IMR-90 (cell line): ENCODE data around the gene IFITM10. TPM values are rescaled to one million over a fixed set of nuclear protein-coding genes. Genes with fewer than 3 reads are reported as not detected.

ENCODE experiments used
- ATAC-seq: fragments of 200-7000 bp; cut with Tn5 transposase; 2 replicates; pipeline ENCODE4 v1.9.1; 2020; ENCODE audit warnings: low read depth, mild to moderate bottlenecking, moderate library complexity
- BruUV-seq: library from RNA; stranded (reverse); fragments of 400-500 nt; replicated peaks from 2 replicates; lab custom pipeline; 2021; lab: Mats Ljungman, UMichigan
- CTCF ChIA-PET: fragments of 300-600 bp; formaldehyde crosslinking; extraction: SDS; loops from one replicate; lab custom pipeline; 2021; ENCODE audit warnings: antibody characterized with exemption; lab: Yijun Ruan, JAX
- POLR2A ChIA-PET: fragments of 300-600 bp; sonication (Branson Sonifier 250); formaldehyde crosslinking; loops from one replicate; lab custom pipeline; 2022; ENCODE audit warnings: antibody characterized with exemption; ENCODE audit not compliant: unreplicated experiment; lab: Charles Lee
- DNase-seq: peaks from one replicate; pipeline ENCODE4 v3.0.0; 2013
- H2AFZ ChIP-seq: replicated peaks from 2 replicates; pipeline ENCODE3; 2013; ENCODE audit warnings: low read length, mild to moderate bottlenecking; ENCODE audit not compliant: poor library complexity
- H2AK5ac ChIP-seq: 2 replicates; pipeline ENCODE4 v1.6.1; 2013; ENCODE audit warnings: low read depth, low read length, inconsistent platforms
- H2AK9ac ChIP-seq: replicated peaks from 2 replicates; pipeline ENCODE3; 2013; ENCODE audit warnings: mild to moderate bottlenecking, low read depth, low read length, moderate library complexity; ENCODE audit not compliant: poor library complexity
- H2BK120ac ChIP-seq: 2 replicates; pipeline ENCODE4 v1.6.1; 2013; ENCODE audit warnings: low read depth, low read length, inconsistent platforms
- H2BK15ac ChIP-seq: 3 replicates; pipeline ENCODE4 v1.6.1; 2013; ENCODE audit warnings: low read depth, low read length, inconsistent platforms
- H2BK20ac ChIP-seq: 2 replicates; pipeline ENCODE4 v1.6.1; 2013; ENCODE audit warnings: low read depth, mild to moderate bottlenecking, inconsistent platforms, low read length, moderate library complexity
- H2BK5ac ChIP-seq: 2 replicates; pipeline ENCODE4 v1.6.1; 2013; ENCODE audit warnings: mild to moderate bottlenecking, low read depth, low read length, inconsistent platforms; ENCODE audit not compliant: poor library complexity, severe bottlenecking
- H3K14ac ChIP-seq: replicated peaks from 2 replicates; pipeline ENCODE4 v1.6.1; 2013; ENCODE audit warnings: low read depth, low read length, inconsistent platforms
- H3K18ac ChIP-seq: 2 replicates; pipeline ENCODE4 v1.6.1; 2013; ENCODE audit warnings: low read depth, low read length, control low read depth
- H3K23ac ChIP-seq: 2 replicates; pipeline ENCODE4 v1.6.1; 2013; ENCODE audit warnings: low read depth, low read length, inconsistent platforms
- H3K27ac ChIP-seq: 2 replicates; pipeline ENCODE4 v1.5.1; 2013; ENCODE audit warnings: mild to moderate bottlenecking, control low read depth, low read length; ENCODE audit not compliant: insufficient read depth
- H3K27me3 ChIP-seq: 2 replicates; pipeline ENCODE4 v1.6.1; 2013; ENCODE audit warnings: low read length; ENCODE audit not compliant: control insufficient read depth, insufficient read depth
- H3K36me3 ChIP-seq: 2 replicates; pipeline ENCODE4 v1.6.1; 2013; ENCODE audit warnings: low read length, mixed read lengths; ENCODE audit not compliant: control insufficient read depth, insufficient read depth
- H3K4ac ChIP-seq: 2 replicates; pipeline ENCODE4 v1.6.1; 2013; ENCODE audit warnings: low read depth, low read length, inconsistent platforms
- H3K4me1 ChIP-seq: 2 replicates; pipeline ENCODE4 v1.6.1; 2013; ENCODE audit warnings: low read length, mixed read lengths; ENCODE audit not compliant: control insufficient read depth, insufficient read depth
- H3K4me2 ChIP-seq: 2 replicates; pipeline ENCODE4 v1.6.1; 2013; ENCODE audit warnings: low read depth, mild to moderate bottlenecking, control low read depth, low read length, moderate library complexity
- H3K4me3 ChIP-seq: 2 replicates; pipeline ENCODE4 v1.5.1; 2013; ENCODE audit warnings: low read depth, mild to moderate bottlenecking, control low read depth, low read length, moderate library complexity; ENCODE audit not compliant: insufficient read depth
- H3K56ac ChIP-seq: 2 replicates; pipeline ENCODE4 v1.6.1; 2013; ENCODE audit warnings: low read length, inconsistent platforms; ENCODE audit not compliant: insufficient read depth; ENCODE audit errors: extremely low read depth
- H3K79me1 ChIP-seq, 2 experiments: 2 replicates each; pipeline ENCODE4 v1.6.1; 2013; ENCODE audit warnings: low read length in 2 of 2, inconsistent platforms in 1 of 2, low read depth in 1 of 2
- H3K9ac ChIP-seq: 2 replicates; pipeline ENCODE4 v1.6.1; 2013; ENCODE audit warnings: low read depth, low read length, control low read depth
- H3K9me1 ChIP-seq: 2 replicates; pipeline ENCODE4 v1.6.1; 2013; ENCODE audit warnings: low read length, inconsistent platforms; ENCODE audit not compliant: insufficient read depth
- H3K9me3 ChIP-seq: 2 replicates; pipeline ENCODE4 v1.6.1; 2013; ENCODE audit warnings: low read length; ENCODE audit not compliant: control insufficient read depth, insufficient read depth
- H4K20me1 ChIP-seq: 2 replicates; pipeline ENCODE4 v1.6.1; 2013; ENCODE audit warnings: low read length, inconsistent platforms; ENCODE audit not compliant: insufficient read depth
- H4K5ac ChIP-seq: 2 replicates; pipeline ENCODE4 v1.6.1; 2013; ENCODE audit warnings: mild to moderate bottlenecking, low read depth, low read length, control low read depth
- H4K8ac ChIP-seq, 2 experiments: 2 replicates each; pipeline ENCODE4 v1.6.1; 2013; ENCODE audit warnings: low read depth in 2 of 2, low read length in 2 of 2, control low read depth in 1 of 2, inconsistent platforms in 1 of 2
- H4K91ac ChIP-seq: 2 replicates; pipeline ENCODE4 v1.6.1; 2013; ENCODE audit warnings: low read depth, low read length, inconsistent platforms; ENCODE audit not compliant: insufficient read depth
- BHLHE40 ChIP-seq: fragments of 150-350 bp; IDR thresholded peaks from 2 replicates; pipeline ENCODE4 v1.6.1; 2016; ENCODE audit warnings: mild to moderate bottlenecking, low read depth, low read length
- CEBPB ChIP-seq: IDR thresholded peaks from 2 replicates; pipeline ENCODE4 v1.6.1; 2012; ENCODE audit warnings: low read depth, low read length, improper control_type of control experiment
- CHD1 ChIP-seq: IDR thresholded peaks from 2 replicates; pipeline ENCODE4 v1.6.1; 2012; ENCODE audit warnings: low read depth, low read length, improper control_type of control experiment
- CTCF ChIP-seq: conservative IDR thresholded peaks from 2 replicates; pipeline ENCODE4 v1.5.1; 2012; ENCODE audit warnings: mild to moderate bottlenecking, low read depth, low read length, improper control_type of control experiment
- FOS ChIP-seq: fragments of 150-350 bp; IDR thresholded peaks from 2 replicates; pipeline ENCODE4 v1.6.1; 2016; ENCODE audit warnings: low read depth, low read length
- MAFK ChIP-seq: IDR thresholded peaks from 2 replicates; pipeline ENCODE4 v1.6.1; 2012; ENCODE audit warnings: low read depth, low read length, improper control_type of control experiment
- RAD21 ChIP-seq: IDR thresholded peaks from 2 replicates; pipeline ENCODE4 v1.6.1; 2012; ENCODE audit warnings: low read length, improper control_type of control experiment
- RCOR1 ChIP-seq: IDR thresholded peaks from 2 replicates; pipeline ENCODE4 v1.6.1; 2012; ENCODE audit warnings: mild to moderate bottlenecking, low read length, improper control_type of control experiment; ENCODE audit not compliant: insufficient replicate concordance
- RFX5 ChIP-seq: IDR thresholded peaks from 2 replicates; pipeline ENCODE4 v1.8.0; 2012; ENCODE audit warnings: low read depth, mild to moderate bottlenecking, low read length, moderate library complexity
- SMC3 ChIP-seq: fragments of 150-350 bp; IDR thresholded peaks from 2 replicates; pipeline ENCODE4 v1.6.1; 2016; ENCODE audit warnings: low read depth, mild to moderate bottlenecking, antibody characterized with exemption, low read length, moderate library complexity
- WGBS, 2 experiments: methylation state at CpG; one replicate each; pipeline versions ENCODE4 v1.1.5 to v1.1.7; 2013; ENCODE audit warnings: missing lambda C conversion rate in 2 of 2; ENCODE audit not compliant: insufficient read length in 1 of 2; ENCODE audit errors: extremely low coverage in 2 of 2; 5-methylcytosine and 5-hydroxymethylcytosine counted together
- dilution Hi-C: fragments of 300-500 bp; cut with HindIII; formaldehyde crosslinking; loops from one replicate; pipeline ENCODE4 v1.14.3; 2018; ENCODE audit warnings: low sequenced_read_pairs; ENCODE audit not compliant: unreplicated experiment
- in situ Hi-C: fragments of 300-500 bp; cut with MboI; formaldehyde crosslinking; loops from 3 replicates; pipeline ENCODE4 v1.14.3; 2019; ENCODE audit warnings: low sequenced_read_pairs, inconsistent platforms, mixed read lengths
- intact Hi-C: fragments of 100-400 bp; cut with micrococcal nuclease; formaldehyde crosslinking; loops from 2 replicates; pipeline ENCODE4 v1.10.0; 2022
- polyA plus RNA-seq, 3 experiments: library from polyadenylated mRNA; depleted of rRNA; stranded (reverse); fragments of >200 nt; gene quantifications; 2 replicates each; pipeline ENCODE4 v1.2.3, GENCODE V29; 2012; ENCODE audit warnings: low replicate concordance in 1 of 3
- total RNA-seq: library from RNA; depleted of rRNA; stranded (reverse); fragments of >200 nt; gene quantifications from 2 replicates; pipeline ENCODE4 v1.2.3, GENCODE V29; 2012
- TF ChIP-seq, protein P1 (sequence below): fragments of 150-350 bp; IDR thresholded peaks from 2 replicates; pipeline ENCODE4 v1.6.1; 2017; ENCODE audit warnings: mild to moderate bottlenecking, antibody characterized with exemption, low read length, low read depth
- TF ChIP-seq, protein P2 (sequence below): fragments of 150-350 bp; IDR thresholded peaks from 2 replicates; pipeline ENCODE4 v1.6.1; 2016; ENCODE audit warnings: low read depth, mild to moderate bottlenecking, low read length, moderate library complexity, borderline replicate concordance

The IFITM10 gene
- total and polyA plus RNA-seq, 2 of the 4 experiments (the other 2 are of a cell fraction) = 0.15 to 0.18 TPM

GRCh38 chr11:1728931-1729691, 21.3 kb downstream of the IFITM10 start:
- Histone ChIP-seq H2AK5ac (no peak overlapping the region), H4K5ac (no peak overlapping the region), H3K9ac (no peak overlapping the region), H3K14ac (no peak overlapping the region), H3K56ac (no peak overlapping the region), H3K27ac (no peak overlapping the region), H4K20me1 (no peaks in the 10 kb centered on the region), H2BK120ac (no peak overlapping the region), H3K4me3 (no peak overlapping the region), H2AFZ (no peak overlapping the region), H3K4ac (no peak overlapping the region), H3K4me2 (no peak overlapping the region), H3K79me1 (no peaks in the 10 kb centered on the region), H4K91ac (no peak overlapping the region), H3K9me3 (no peaks in the 10 kb centered on the region), H2BK5ac (no peak overlapping the region), H3K9me1 (peaks cover 5% of the 10 kb centered on the region; the same call in 1 of the 2 replicates), H3K27me3 (peaks cover 54% of the 10 kb centered on the region), H3K18ac (no peak overlapping the region), H2BK20ac (no peak overlapping the region), H3K23ac (no peak overlapping the region), H3K4me1 (no peaks in the 10 kb centered on the region), H3K36me3 (no peaks in the 10 kb centered on the region), H2BK15ac (no peak overlapping the region), H2AK9ac (no peak overlapping the region), H4K8ac (no peak overlapping the region)
- ChIA-PET POLR2A (no interaction called here), CTCF (no interaction called here)
- BruUV-seq = no TSS peak
- no peak for TF ChIP-seq CTCF
- TF ChIP-seq RAD21 = no peak
- TF ChIP-seq RCOR1 = no peak
- no peak for TF ChIP-seq MAFK
- no peak for TF ChIP-seq FOS
- TF ChIP-seq RFX5 = no peak
- TF ChIP-seq SMC3 = no peak
- TF ChIP-seq, protein P1, sequence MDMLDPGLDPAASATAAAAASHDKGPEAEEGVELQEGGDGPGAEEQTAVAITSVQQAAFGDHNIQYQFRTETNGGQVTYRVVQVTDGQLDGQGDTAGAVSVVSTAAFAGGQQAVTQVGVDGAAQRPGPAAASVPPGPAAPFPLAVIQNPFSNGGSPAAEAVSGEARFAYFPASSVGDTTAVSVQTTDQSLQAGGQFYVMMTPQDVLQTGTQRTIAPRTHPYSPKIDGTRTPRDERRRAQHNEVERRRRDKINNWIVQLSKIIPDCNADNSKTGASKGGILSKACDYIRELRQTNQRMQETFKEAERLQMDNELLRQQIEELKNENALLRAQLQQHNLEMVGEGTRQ = no peak
- TF ChIP-seq CHD1 = no peak
- TF ChIP-seq CEBPB = no peak
- no peak for TF ChIP-seq BHLHE40
- TF ChIP-seq, protein P2, sequence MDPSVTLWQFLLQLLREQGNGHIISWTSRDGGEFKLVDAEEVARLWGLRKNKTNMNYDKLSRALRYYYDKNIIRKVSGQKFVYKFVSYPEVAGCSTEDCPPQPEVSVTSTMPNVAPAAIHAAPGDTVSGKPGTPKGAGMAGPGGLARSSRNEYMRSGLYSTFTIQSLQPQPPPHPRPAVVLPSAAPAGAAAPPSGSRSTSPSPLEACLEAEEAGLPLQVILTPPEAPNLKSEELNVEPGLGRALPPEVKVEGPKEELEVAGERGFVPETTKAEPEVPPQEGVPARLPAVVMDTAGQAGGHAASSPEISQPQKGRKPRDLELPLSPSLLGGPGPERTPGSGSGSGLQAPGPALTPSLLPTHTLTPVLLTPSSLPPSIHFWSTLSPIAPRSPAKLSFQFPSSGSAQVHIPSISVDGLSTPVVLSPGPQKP = no peak
- intact Hi-C loops (no loop called here), in situ Hi-C loops (no loop called here), dilution Hi-C loops (no loop called here)
- DNase-seq (no peak), ATAC-seq (no peak)
- no CpG with 5 or more reads among the region's 25 CpGs for WGBS, 2 experiments
